Measurements from ENCODE around the gene NFKBIZ. TPM values are rescaled to one million over a fixed set of nuclear protein-coding genes. Genes with fewer than 3 reads are reported as not detected.
A peak's percentile ranks its signal among the peaks of the same experiment; 100 is the strongest.

NFKBIZ gene
- total and polyA plus RNA-seq, 9 of the 15 experiments (the other 6 are each of a cell fraction or from before 2014, with no cell fraction given): 1.2 to 13.7 (median 5.7) TPM

DNA sequence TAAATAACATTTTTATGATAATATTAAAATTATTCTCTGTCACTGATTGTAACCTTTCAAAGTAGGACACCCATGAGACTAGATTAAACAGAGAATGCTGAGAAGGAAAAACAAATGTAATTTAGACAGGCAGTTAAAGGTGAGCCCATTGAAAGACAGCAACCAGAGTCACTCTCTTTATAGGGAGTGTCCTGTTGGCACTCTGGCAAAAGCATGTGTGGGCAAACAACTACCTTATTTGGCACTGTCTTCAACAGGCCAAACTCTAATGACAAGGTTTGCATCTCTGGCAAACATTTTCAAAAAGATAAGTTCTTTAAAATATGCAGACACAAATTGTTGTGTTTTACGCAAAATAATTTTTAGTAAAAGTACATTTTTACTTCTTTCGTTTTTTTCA, 29.8 kb downstream of the NFKBIZ start:
- ChIA-PET CTCF (ENCODE audit: low intra/inter-chr PET ratio) (interaction anchor here (0.7 kb wide), 1 partner anchor 1280 kb away, joined by 3 read pairs; no protein-coding TSS in a partner anchor), POLR2A (no interaction called here)
- H3K79me2 ChIP-seq (ENCODE audit: control insufficient read depth, insufficient read depth, low read length): no peaks in the 10 kb centered on the region
- no TSS peak for BruUV-seq (replicated peaks)
- no peaks in the 10 kb centered on the region for H3K4me1 ChIP-seq (replicated peaks in 1 of 2; ENCODE audit: control insufficient read depth in 2 of 2, insufficient read depth in 2 of 2, low read length in 2 of 2)
- in situ Hi-C loops (cut with MboI) (no loop called here), intact Hi-C loops (cut with micrococcal nuclease) (no loop called here)
- WGBS (ENCODE audit: insufficient coverage, low coverage, missing lambda C conversion rate): 45% methylated on average over 2 of the region's 2 CpGs
- no peak for ATAC-seq
- H3K36me3 ChIP-seq (ENCODE audit: control insufficient read depth, insufficient read depth, low read length): no peaks in the 10 kb centered on the region
- no peaks in the 10 kb centered on the region for H4K20me1 ChIP-seq (replicated peaks; ENCODE audit: control insufficient read depth, insufficient read depth, low read length)
- H2AFZ ChIP-seq (ENCODE audit: low read depth, low read length): no peak overlapping the region
- no peak for DNase-seq (ENCODE audit: extremely low read depth in 1 of 4, low spot score in 3 of 4)
- no peak overlapping the region for H3K27ac ChIP-seq (ENCODE audit: extremely low read depth, low read depth, low read length)
- H3K4me2 ChIP-seq (ENCODE audit: insufficient read depth, low read length): no peak overlapping the region
- no peaks in the 10 kb centered on the region for H3K9me1 ChIP-seq (ENCODE audit: control insufficient read depth, insufficient read depth, low read length)
- H3K27me3 ChIP-seq (ENCODE audit: control insufficient read depth in 2 of 2, insufficient read depth in 2 of 2, low read length in 2 of 2): no peaks in the 10 kb centered on the region
- no peak overlapping the region for H3K4me3 ChIP-seq
- TF ChIP-seq SMARCA5 (IDR thresholded peaks at IDR 0.05) (no peak), GABPA (tag; conservative IDR thresholded peaks at IDR 0.05; ENCODE audit: low read depth) (no peak)
- no peak for FAIRE-seq
- H3K9ac ChIP-seq (ENCODE audit: insufficient read depth in 1 of 2, low read depth in 2 of 2, low read length in 2 of 2): no peak overlapping the region
- no peaks in the 10 kb centered on the region for H3K9me3 ChIP-seq (replicated peaks; ENCODE audit: control insufficient read depth, insufficient read depth, low read depth, low read length)

DNA sequence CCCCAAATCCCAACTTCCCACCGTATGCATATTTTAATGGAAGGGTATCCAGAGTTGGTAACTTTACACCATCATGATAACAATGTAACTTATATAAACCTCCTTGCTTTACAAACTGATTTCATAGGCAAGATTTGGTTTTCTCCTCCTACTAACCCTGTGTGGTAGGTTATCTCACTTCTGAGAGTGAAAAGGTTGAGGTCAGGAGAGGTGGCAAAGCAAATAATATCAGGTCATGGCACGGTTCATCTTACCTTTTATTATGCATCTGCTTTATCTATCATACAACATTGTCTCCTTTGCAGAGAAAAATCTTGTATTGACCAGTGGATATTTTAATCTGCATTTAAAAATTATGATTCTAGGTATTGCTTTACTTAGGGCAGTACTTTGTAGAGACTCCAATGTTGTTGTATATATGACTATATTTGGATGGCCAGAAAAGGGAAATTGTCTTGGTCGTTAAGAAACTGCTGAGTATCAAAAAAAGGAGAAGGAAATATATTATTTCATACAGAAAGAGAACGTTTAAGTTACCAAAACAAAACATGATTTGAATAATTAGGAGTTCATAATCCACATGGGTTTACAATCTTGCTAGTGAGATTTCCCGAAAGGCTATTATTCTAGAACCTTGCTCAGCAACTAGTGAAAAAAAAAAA, 30.4 kb downstream of the NFKBIZ start:
- FAIRE-seq (no peak), DNase-seq (ENCODE audit: extremely low read depth in 1 of 4, low spot score in 3 of 4) (no peak), ATAC-seq (no peak)
- Histone ChIP-seq H3K4me3 (no peak overlapping the region), H3K36me3 (ENCODE audit: control insufficient read depth, insufficient read depth, low read length) (no peaks in the 10 kb centered on the region), H3K9me3 (replicated peaks; ENCODE audit: control insufficient read depth, insufficient read depth, low read depth, low read length) (no peaks in the 10 kb centered on the region), H3K27ac (ENCODE audit: extremely low read depth, low read depth, low read length) (no peak overlapping the region), H3K4me1 (replicated peaks in 1 of 2; ENCODE audit: control insufficient read depth in 2 of 2, insufficient read depth in 2 of 2, low read length in 2 of 2) (no peaks in the 10 kb centered on the region), H3K9ac (ENCODE audit: insufficient read depth in 1 of 2, low read depth in 2 of 2, low read length in 2 of 2) (no peak overlapping the region), H4K20me1 (replicated peaks; ENCODE audit: control insufficient read depth, insufficient read depth, low read length) (no peaks in the 10 kb centered on the region), H2AFZ (ENCODE audit: low read depth, low read length) (no peak overlapping the region), H3K27me3 (ENCODE audit: control insufficient read depth in 2 of 2, insufficient read depth in 2 of 2, low read length in 2 of 2) (no peaks in the 10 kb centered on the region), H3K9me1 (ENCODE audit: control insufficient read depth, insufficient read depth, low read length) (no peaks in the 10 kb centered on the region), H3K4me2 (ENCODE audit: insufficient read depth, low read length) (no peak overlapping the region), H3K79me2 (ENCODE audit: control insufficient read depth, insufficient read depth, low read length) (no peaks in the 10 kb centered on the region)
- TF ChIP-seq, protein P1, sequence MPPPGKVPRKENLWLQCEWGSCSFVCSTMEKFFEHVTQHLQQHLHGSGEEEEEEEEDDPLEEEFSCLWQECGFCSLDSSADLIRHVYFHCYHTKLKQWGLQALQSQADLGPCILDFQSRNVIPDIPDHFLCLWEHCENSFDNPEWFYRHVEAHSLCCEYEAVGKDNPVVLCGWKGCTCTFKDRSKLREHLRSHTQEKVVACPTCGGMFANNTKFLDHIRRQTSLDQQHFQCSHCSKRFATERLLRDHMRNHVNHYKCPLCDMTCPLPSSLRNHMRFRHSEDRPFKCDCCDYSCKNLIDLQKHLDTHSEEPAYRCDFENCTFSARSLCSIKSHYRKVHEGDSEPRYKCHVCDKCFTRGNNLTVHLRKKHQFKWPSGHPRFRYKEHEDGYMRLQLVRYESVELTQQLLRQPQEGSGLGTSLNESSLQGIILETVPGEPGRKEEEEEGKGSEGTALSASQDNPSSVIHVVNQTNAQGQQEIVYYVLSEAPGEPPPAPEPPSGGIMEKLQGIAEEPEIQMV (tag; conservative IDR thresholded peaks at IDR 0.05; ENCODE audit: low read depth): no peak
- TF ChIP-seq MAFG (tag; conservative IDR thresholded peaks at IDR 0.05) (peak; percentile 53; the same call in 1 of the 2 replicates), ZNF316 (IDR thresholded peaks at IDR 0.05) (peak; percentile 81), C11orf30 (IDR thresholded peaks at IDR 0.05; ENCODE audit: low read depth) (peak; percentile 49; the same call in 1 of the 2 replicates)
- TF ChIP-seq, protein P2, sequence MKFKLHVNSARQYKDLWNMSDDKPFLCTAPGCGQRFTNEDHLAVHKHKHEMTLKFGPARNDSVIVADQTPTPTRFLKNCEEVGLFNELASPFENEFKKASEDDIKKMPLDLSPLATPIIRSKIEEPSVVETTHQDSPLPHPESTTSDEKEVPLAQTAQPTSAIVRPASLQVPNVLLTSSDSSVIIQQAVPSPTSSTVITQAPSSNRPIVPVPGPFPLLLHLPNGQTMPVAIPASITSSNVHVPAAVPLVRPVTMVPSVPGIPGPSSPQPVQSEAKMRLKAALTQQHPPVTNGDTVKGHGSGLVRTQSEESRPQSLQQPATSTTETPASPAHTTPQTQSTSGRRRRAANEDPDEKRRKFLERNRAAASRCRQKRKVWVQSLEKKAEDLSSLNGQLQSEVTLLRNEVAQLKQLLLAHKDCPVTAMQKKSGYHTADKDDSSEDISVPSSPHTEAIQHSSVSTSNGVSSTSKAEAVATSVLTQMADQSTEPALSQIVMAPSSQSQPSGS (CRISPR knock-in tag; IDR thresholded peaks at IDR 0.05): no peak
- CTCF ChIA-PET (ENCODE audit: low intra/inter-chr PET ratio): no interaction called here
- intact Hi-C loops (cut with micrococcal nuclease): no loop called here
- in situ Hi-C loops (cut with MboI): no loop called here
- BruUV-seq (replicated peaks): no TSS peak
- WGBS (ENCODE audit: insufficient coverage, low coverage, missing lambda C conversion rate): 9% methylated on average over 5 of the region's 5 CpGs
- POLR2A ChIA-PET: no interaction called here
